Keratinocyte (primary cell): ENCODE results near the gene CFAP61. TPM values are rescaled to one million over a fixed set of nuclear protein-coding genes. Genes with fewer than 3 reads are reported as not detected.

Experiments used
- DNase-seq: peaks from one replicate; pipeline ENCODE4 v3.0.0-alpha.2; 2011; ENCODE audit warnings: low read depth, missing footprints, low spot score
- FAIRE-seq: peaks from 2 replicates; lab custom pipeline; 2011; peaks lifted over from hg19 to GRCh38; lab: Jason Lieb, UNC
- H2AFZ ChIP-seq: 2 replicates; pipeline ENCODE4 v1.6.0; 2012; ENCODE audit warnings: low read length, control low read depth, inconsistent platforms; ENCODE audit not compliant: control insufficient read depth
- H3K27ac ChIP-seq: 2 replicates; pipeline ENCODE4 v1.5.1; 2011; ENCODE audit warnings: low read length; ENCODE audit not compliant: control insufficient read depth, insufficient read depth
- H3K27me3 ChIP-seq: 3 replicates; pipeline ENCODE4 v1.6.0; 2011; ENCODE audit warnings: low read length; ENCODE audit not compliant: control insufficient read depth, insufficient read depth; ENCODE audit errors: extremely low read depth
- H3K36me3 ChIP-seq, 2 experiments: 2 replicates in 1 of 2; 3 replicates in 1 of 2; pipeline ENCODE4 v1.5.1; 2011; ENCODE audit warnings: low read length in 2 of 2, mild to moderate bottlenecking in 1 of 2; ENCODE audit not compliant: control insufficient read depth in 2 of 2, insufficient read depth in 2 of 2; ENCODE audit errors: extremely low read depth in 1 of 2
- H3K4me1 ChIP-seq: 3 replicates; pipeline ENCODE4 v1.5.1; 2011; ENCODE audit warnings: low read length; ENCODE audit not compliant: control insufficient read depth, insufficient read depth; ENCODE audit errors: extremely low read depth
- H3K4me2 ChIP-seq: 3 replicates; pipeline ENCODE4 v1.6.0; 2011; ENCODE audit warnings: low read depth, low read length; ENCODE audit not compliant: control insufficient read depth, insufficient read depth; ENCODE audit errors: extremely low read depth
- H3K4me3 ChIP-seq, 3 experiments: fragments of 200-600 bp in 1 of 3; sonication (generic) in 1 of 3; 2 replicates in 2 of 3; 3 replicates in 1 of 3; pipeline ENCODE4 v1.5.1; 2011 to 2016; ENCODE audit warnings: low read length in 3 of 3, mild to moderate bottlenecking in 3 of 3, control low read depth in 2 of 3, inconsistent platforms in 1 of 3, low read depth in 1 of 3, mixed read lengths in 1 of 3, mixed run types in 1 of 3, moderate library complexity in 1 of 3; ENCODE audit not compliant: control insufficient read depth in 2 of 3, insufficient read depth in 2 of 3; ENCODE audit errors: extremely low read depth in 1 of 3
- H3K79me2 ChIP-seq: 2 replicates; pipeline ENCODE4 v1.6.0; 2012; ENCODE audit warnings: low read length; ENCODE audit not compliant: control insufficient read depth, insufficient read depth
- H3K9ac ChIP-seq: 3 replicates; pipeline ENCODE4 v1.6.0; 2011; ENCODE audit warnings: low read length; ENCODE audit not compliant: control insufficient read depth, insufficient read depth; ENCODE audit errors: extremely low read depth
- H3K9me1 ChIP-seq: 3 replicates; pipeline ENCODE4 v1.6.0; 2011; ENCODE audit warnings: low read length; ENCODE audit not compliant: control insufficient read depth, insufficient read depth; ENCODE audit errors: extremely low read depth
- H3K9me3 ChIP-seq: 2 replicates; pipeline ENCODE4 v1.5.1; 2012; ENCODE audit warnings: low read depth, low read length; ENCODE audit not compliant: control insufficient read depth
- H4K20me1 ChIP-seq: 3 replicates; pipeline ENCODE4 v1.6.0; 2011; ENCODE audit warnings: low read length; ENCODE audit not compliant: control insufficient read depth, insufficient read depth; ENCODE audit errors: extremely low read depth
- EZH2 ChIP-seq: IDR thresholded peaks from one replicate; pipeline ENCODE4 v1.6.1; 2012; ENCODE audit warnings: inconsistent platforms, mild to moderate bottlenecking, low read length, moderate library complexity
- dilution Hi-C: fragments of 300-500 bp; cut with MboI; formaldehyde crosslinking; loops from one replicate; pipeline ENCODE4 v1.7.0; 2020; ENCODE audit warnings: low sequenced_read_pairs; ENCODE audit not compliant: extremely low pct_ligation_motif_present
- polyA plus RNA-seq, 5 experiments: library from polyadenylated mRNA; depleted of rRNA in 3 of 5; stranded (reverse) in 3 of 5; stranded (forward) in 1 of 5; unstranded in 1 of 5; fragments of >200 nt; gene quantifications; 1 replicate in 1 of 5; 2 replicates in 3 of 5; 3 replicates in 1 of 5; pipeline versions ENCODE4 v1.2.1 to v1.2.3, GENCODE V29; 2011 to 2012; ENCODE audit warnings: missing spikeins in 2 of 5, low read depth in 1 of 5, low replicate concordance in 1 of 5
- TF ChIP-seq, protein P1 (sequence below), 3 experiments: IDR thresholded peaks in 1 of 3; conservative IDR thresholded peaks in 1 of 3; optimal IDR thresholded peaks in 1 of 3; 2 replicates in 2 of 3; 3 replicates in 1 of 3; pipeline versions ENCODE3 to v1.5.1; 2011; ENCODE audit warnings: low read length in 3 of 3, mild to moderate bottlenecking in 3 of 3, moderate library complexity in 2 of 3, control low read depth in 1 of 3, inconsistent platforms in 1 of 3; ENCODE audit not compliant: insufficient read depth in 2 of 3; ENCODE audit errors: extremely low read depth in 1 of 3

Gene CFAP61
- polyA plus RNA-seq, 1 donor (not counting 4 experiments of a cell fraction or from before 2014, with no cell fraction given) = 0.25 TPM

DNA sequence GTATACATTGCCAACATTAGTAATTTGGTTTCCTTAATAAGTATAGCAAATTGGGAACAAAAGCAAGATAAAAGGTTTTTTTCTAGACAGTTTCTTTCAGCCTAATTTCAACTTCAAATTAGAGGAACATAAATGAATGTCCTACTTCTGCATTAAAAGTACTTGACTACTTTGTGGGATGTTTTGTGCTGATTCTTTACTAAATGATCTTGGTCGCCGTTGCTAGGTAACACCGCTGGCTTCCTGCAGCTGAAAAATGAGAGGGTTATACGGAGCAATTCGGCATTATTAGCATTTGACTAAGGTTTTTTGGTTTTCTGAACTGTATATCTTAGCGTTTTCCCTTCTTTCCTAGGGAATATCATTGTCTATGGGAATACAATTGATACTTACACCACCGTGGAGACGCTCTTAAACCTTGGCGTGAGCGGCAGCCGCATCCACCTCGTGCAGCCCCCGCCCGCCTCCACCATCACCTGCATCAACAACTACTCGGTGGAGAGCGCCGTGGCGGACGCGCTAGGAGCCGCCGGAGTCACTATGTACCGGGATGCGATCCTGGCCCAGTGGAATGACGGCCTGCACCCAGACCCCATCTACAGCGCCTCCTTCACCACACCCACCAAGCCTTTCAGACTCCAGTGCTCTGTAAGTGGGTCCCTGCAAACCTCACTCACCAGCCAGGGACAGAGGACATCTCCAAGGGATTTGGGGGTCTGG is 224.6 kb downstream of the CFAP61 start:
- H3K4me3 ChIP-seq = no peak overlapping the region
- H3K27ac ChIP-seq = no peak overlapping the region
- H3K4me1 ChIP-seq = no peaks in the 10 kb centered on the region
- no peak for DNase-seq
- no peaks in the 10 kb centered on the region for H3K79me2 ChIP-seq
- no peak for FAIRE-seq
- TF ChIP-seq EZH2 = no peak
- TF ChIP-seq, protein P1, sequence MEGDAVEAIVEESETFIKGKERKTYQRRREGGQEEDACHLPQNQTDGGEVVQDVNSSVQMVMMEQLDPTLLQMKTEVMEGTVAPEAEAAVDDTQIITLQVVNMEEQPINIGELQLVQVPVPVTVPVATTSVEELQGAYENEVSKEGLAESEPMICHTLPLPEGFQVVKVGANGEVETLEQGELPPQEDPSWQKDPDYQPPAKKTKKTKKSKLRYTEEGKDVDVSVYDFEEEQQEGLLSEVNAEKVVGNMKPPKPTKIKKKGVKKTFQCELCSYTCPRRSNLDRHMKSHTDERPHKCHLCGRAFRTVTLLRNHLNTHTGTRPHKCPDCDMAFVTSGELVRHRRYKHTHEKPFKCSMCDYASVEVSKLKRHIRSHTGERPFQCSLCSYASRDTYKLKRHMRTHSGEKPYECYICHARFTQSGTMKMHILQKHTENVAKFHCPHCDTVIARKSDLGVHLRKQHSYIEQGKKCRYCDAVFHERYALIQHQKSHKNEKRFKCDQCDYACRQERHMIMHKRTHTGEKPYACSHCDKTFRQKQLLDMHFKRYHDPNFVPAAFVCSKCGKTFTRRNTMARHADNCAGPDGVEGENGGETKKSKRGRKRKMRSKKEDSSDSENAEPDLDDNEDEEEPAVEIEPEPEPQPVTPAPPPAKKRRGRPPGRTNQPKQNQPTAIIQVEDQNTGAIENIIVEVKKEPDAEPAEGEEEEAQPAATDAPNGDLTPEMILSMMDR (optimal IDR thresholded peaks at IDR 0.05 in 1 of 3, IDR thresholded peaks at IDR 0.05 in 1 of 3, conservative IDR thresholded peaks at IDR 0.05 in 1 of 3; ENCODE audit: extremely low read depth in 1 of 3, insufficient read depth in 2 of 3, low read length in 3 of 3) = no peak
- H3K4me2 ChIP-seq = no peak overlapping the region
- dilution Hi-C loops = no loop called here
- H3K27me3 ChIP-seq = peaks cover 7% of the 10 kb centered on the region
- H3K9me3 ChIP-seq = no peaks in the 10 kb centered on the region
- H4K20me1 ChIP-seq = no peaks in the 10 kb centered on the region
- H2AFZ ChIP-seq = no peak overlapping the region
- no peak overlapping the region for H3K9ac ChIP-seq
- no peaks in the 10 kb centered on the region for H3K36me3 ChIP-seq
- H3K9me1 ChIP-seq = no peaks in the 10 kb centered on the region

DNA sequence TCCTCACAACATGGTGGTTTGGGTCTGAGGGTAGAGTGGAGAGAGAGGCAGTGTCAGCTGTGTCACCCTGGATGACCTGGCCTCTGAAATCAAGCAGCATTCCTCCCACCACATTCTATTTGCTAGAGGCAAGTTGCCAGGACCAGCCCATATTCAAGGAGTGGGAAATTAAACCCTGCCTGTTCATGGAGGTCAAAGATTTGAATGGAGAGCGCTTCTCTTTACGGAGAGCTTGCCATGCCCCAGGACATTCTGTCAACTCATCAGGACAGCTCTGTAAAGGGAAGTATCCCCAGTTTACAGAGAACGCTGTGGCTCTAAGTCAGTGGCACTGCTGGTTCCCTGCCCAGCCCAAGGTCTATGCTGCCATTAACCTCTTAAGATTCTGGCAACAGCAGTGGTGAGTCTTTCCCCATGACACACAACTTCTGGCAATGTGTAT is 225.6 kb downstream of the CFAP61 start:
- Histone ChIP-seq H3K4me3 (no peak overlapping the region), H2AFZ (no peak overlapping the region), H3K9me3 (no peaks in the 10 kb centered on the region), H3K9me1 (no peaks in the 10 kb centered on the region), H3K36me3 (no peaks in the 10 kb centered on the region), H3K27ac (no peak overlapping the region), H3K4me2 (no peak overlapping the region), H3K9ac (no peak overlapping the region), H3K79me2 (no peaks in the 10 kb centered on the region), H4K20me1 (no peaks in the 10 kb centered on the region), H3K27me3 (peaks cover 7% of the 10 kb centered on the region), H3K4me1 (no peaks in the 10 kb centered on the region)
- DNase-seq (no peak), FAIRE-seq (no peak)
- TF ChIP-seq, protein P1 (optimal IDR thresholded peaks at IDR 0.05 in 1 of 3, IDR thresholded peaks at IDR 0.05 in 1 of 3, conservative IDR thresholded peaks at IDR 0.05 in 1 of 3; ENCODE audit: extremely low read depth in 1 of 3, insufficient read depth in 2 of 3, low read length in 3 of 3) = no peak
- TF ChIP-seq EZH2 = no peak
- dilution Hi-C loops = no loop called here
